GM19328 (cell line): ENCODE data around the gene OR2L13.
"Not testable (repeated sequence)": the region's sequence is repeated elsewhere in the genome, so short reads cannot be mapped to it uniquely, and the experiment has no call there.

Experiments used
- ATAC-seq: cut with Tn5 transposase; IDR thresholded peaks from one replicate; pipeline ENCODE4 v1.9.1; 2021; ENCODE audit warnings: mild to moderate bottlenecking, moderate library complexity; ENCODE audit not compliant: unreplicated experiment

OR2L13 gene, protein sequence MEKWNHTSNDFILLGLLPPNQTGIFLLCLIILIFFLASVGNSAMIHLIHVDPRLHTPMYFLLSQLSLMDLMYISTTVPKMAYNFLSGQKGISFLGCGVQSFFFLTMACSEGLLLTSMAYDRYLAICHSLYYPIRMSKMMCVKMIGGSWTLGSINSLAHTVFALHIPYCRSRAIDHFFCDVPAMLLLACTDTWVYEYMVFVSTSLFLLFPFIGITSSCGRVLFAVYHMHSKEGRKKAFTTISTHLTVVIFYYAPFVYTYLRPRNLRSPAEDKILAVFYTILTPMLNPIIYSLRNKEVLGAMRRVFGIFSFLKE

DNA sequence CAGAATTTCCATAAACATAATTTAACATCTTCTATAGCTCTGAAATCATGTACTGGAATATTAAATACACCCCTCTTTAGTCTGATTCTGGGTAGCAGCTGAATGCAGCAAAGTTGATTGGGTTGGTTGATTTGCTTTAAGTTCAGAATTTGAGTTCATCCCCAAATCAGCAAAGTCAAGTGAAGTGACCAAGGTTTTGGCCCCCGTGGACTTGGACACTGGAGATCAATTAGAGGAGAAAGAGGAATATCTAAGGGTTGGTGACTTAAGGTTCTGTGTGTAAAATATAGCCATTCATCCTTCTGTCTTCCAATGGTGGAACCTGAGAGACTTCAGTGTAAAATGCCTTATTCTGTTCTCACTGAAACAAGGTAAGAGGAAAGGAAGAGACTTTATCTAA, at the start of gene OR2L13:
Gene OR2L13 (plus strand): TSS at position 301 of the 400 bp plus-strand sequence. CDS start 4,192 bp downstream, outside the sequence.
- no peak for ATAC-seq

DNA sequence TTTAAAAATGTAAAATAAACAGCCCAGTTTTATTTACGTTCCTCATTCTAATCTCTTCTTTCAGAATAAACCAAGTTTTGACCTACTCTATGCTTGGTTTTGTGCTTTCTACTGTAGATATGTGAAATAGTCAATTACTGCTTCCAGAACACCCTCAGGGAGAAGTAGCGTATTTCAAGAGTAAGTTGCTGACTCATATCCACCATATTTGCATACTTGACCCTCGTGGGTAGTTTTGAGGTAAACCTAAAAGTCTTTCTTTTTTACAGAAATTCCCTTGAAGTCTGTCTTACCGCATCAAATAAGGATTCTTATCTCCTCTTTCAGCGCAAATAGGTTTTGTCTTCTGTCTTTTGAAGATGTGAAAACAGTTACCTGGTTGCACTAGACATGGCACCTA, 49.8 kb upstream of the OR2L13 start:
- no peak for ATAC-seq

DNA sequence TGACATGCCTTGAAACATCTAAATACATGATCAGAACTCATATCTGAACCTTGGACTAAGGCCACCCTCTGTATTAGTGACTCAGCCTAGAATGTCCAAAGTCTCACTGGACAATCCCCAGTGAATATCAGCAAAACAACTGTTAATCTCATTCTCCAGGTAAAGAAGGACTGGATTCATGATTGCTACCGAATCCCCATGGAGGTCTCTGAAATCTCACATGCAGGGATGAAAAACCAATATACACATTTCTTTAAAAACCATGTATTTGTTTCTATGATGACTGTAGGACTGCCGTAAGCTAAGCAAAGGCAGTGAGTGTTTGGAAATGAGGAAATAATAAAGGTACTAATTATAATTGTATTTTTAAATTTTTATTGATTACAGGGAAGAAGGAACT, 48.4 kb upstream of the OR2L13 start, which contains the start of gene OR2L3:
Gene OR2L3 (plus strand): TSS at position 301 of the 400 bp plus-strand sequence. CDS start 13,846 bp downstream, outside the sequence.
- ATAC-seq = no peak

DNA sequence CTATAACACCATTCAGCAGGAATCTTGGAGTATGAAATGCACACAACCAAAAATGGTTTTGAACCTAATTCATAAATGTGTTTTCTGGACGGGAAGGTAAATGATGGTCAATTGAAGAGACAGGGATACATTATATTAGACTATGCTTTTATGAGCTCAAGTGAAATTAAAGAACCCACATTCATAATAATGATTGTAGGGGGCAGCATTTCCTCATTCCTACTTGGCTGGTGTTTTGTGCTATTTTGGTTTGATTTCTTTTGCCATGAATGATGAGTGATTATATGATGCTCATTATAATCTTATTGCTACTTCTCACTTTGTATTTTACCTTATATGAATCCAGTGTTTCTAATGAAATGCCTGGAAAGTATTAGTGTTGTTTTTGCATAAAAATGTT, 48.0 kb upstream of the OR2L13 start:
- ATAC-seq = no peak

DNA sequence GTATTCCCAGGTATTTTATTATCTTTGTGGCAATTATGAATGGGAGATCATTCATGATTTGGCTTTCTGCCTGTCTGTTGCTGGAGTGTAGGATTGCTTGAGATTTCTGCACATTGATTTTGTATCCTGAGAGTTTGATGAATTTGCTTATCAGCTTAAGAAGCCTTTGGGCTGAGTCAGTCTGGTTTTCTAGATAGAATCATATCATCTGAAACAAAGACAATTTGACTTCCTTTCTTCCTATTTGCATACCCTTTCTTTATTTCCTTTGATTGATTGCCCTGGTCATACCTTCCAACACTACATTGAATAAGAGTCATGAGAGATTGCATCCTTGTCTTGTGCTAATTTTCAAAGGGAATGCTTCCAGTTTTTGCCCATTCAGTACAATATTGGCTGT, 40.3 kb upstream of the OR2L13 start:
- no peak for ATAC-seq

DNA sequence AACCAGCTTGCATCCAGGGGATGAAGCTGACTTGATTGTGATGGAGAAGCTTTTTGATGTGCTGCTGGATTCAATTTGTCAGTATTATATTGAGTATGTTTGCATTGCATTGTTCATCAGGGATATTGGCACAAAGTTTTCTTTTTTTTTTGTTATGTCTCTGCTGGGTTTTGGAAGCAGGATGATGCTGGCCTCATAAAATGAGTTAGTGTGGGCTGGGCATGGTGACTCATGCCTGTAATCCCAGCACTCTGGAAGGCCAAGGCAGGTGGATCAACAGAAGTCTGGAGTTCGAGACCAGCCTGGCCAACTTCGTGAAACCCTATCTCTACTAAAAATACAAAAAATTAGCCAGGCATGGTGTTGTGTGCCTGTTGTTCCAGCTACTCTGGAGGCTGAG, 39.7 kb upstream of the OR2L13 start:
- no peak for ATAC-seq

DNA sequence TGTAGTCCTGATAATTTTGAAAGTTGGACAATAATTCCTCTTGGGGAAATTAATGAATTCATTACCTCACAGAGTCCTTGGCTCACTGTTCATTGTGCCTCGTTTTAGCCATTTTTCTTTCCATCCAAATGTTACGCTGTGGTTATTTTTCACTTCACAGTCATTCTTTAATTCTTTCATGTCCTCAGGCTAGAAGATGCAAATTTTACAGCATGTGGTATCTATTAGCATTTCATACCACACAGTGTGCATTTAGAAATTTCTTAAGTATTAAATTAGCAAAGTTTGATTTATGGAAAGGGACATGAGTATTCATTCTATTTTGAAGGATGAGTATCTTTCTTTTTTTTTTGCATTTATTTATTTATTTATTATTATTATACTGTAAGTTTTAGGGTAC, 29.9 kb upstream of the OR2L13 start:
- ATAC-seq = no peak

DNA sequence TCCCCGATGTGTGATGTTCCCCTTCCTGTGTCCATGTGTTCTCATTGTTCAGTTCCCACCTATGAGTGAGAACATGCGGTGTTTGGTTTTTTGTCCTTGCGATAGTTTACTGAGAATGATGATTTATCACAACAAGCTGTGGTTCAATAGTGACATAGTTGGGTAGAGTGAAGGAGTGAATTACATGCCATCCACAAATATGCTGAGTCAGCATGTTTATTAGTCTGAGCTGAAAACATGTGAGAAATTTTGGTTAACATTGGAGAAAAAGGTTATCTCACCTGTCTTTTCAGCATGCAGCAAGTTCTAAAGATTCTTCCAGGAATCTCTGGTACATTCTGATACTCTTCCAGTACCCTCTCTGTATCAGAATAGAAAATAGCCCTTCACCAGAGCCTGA, 29.4 kb upstream of the OR2L13 start:
- ATAC-seq = no peak

DNA sequence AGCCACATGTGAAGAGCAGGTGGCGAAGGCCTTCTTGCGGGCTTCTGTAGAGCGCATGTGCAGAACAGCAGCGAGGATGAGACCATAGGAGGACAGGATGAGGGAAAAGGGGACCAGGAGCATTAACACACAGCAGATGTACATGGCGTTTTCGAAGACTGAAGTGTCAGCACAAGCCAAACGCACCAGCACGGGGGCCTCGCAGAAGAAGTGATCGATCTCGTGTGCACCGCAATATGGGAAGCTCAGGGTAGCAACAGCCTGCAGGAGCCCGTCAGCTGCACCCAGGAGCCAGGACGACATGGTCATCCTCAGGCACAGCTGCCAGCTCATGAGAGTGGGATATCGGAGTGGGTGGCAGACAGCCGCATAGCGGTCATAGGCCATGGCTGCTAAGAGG, 11.1 kb upstream of the OR2L13 start:
- not testable (repeated sequence) for ATAC-seq

DNA sequence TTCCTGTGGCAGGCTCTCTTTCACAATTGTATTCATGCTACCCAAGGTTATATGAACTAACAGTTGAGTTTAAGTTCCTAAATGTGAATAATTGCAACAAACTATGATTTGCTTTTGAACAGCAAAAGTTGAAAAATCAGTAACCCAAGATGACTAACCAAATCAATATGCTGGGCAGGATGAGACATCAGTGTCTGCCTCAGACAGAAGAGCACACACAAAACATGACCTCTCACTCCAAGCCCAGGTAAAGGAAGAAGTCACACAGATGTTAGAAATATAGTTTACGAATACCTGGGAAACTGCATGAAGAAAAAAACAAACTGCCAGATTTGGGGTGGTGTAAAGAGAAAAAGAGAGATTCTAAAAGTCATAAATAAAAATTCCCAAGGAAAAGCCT, 3.5 kb downstream of the OR2L13 start:
- no peak for ATAC-seq

DNA sequence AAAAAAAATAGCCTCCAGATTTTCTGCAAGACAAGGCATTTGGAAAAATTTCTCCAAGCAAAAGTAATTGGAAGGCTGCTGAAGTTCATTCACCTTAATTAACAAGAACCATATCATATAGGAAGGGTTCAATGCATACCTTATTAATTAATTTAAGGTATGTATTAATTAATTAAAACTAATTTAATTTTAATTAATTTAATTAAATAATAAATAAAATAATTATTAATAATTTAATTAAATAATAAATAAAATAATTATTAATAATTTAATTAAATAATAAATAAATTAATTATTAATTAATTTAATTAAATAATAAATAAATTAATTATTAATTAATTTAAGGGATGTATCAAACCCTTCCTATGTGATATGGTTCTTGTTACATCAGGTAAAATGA, 7.9 kb downstream of the OR2L13 start:
- no peak for ATAC-seq

DNA sequence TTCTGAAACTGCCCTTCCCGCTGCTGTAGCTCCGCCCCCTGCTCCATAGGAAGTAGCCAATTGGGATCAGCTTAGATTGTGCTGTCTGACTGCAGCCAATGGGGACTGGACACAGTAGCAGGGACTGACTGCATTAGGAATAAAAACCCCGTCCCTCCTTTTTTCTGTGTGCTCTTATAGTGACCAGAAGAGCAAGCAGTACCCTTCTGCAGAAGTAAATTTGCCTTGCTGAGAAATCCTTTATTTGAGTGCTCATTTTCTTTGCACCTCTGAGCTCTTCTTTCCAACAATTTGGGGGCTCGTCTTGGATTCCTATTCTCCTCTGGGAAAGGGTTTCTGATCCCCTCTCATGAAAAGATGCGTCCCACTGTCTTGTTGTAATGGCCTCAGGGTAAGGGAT, 16.2 kb downstream of the OR2L13 start:
- ATAC-seq = no peak

DNA sequence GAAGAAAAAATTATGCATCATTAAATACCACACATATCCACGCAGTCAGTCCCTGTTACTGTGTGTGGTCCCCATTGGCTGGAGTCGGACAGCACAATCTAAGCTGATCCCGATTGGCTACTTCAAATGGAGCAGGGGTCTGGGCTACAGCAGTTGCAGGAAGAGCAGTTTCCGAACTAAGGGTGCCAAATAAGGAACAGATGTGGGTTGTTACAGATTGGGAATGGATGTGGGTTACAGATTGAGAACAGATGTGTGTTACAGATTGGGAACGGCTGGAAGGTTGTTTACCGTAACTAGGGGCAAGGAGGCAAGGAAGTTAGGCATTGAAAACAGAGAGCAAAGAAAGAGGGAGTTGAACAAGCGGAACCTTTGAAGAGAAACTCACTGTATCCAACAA, 19.9 kb downstream of the OR2L13 start:
- no peak for ATAC-seq

DNA sequence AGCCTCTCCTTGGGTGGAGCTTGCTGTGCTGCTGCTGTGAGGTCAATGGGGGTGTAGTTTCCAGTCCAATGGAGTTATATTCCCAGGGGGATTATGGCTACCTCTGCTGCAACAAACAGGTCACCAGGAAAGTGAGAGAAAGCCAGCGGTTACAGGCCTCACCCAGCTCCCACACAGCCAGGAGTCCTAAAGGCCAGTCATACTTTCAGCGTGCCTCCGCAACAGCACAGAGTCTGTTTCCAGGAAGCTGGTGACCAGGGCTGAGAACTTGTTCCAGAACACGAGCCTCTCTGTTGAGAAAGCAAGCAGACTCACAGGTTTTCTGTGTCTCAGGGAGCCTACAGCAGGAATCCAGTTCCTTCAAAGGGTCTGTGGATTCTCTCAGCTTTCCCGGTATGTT, 32.7 kb downstream of the OR2L13 start:
- no peak for ATAC-seq

DNA sequence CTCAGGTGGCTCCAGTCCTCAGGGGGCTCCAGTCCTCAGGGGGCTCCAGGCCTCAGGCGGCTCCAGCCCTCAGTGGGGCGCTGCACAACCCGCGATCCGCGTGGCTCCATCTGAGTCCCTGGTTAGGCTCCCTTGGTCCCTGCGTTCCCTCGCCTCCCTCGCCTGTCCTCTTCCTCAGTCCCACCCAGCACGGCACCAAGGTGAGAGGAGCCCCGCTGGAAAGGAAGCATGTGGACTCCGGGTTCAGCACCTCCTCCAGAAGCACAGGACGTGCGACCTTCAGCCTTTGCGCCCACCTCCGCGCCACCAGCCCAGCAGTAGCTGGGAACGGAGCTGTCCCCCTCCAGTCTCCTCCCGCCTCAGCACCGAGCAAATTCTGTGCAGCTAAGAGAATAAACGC, 41.8 kb downstream of the OR2L13 start:
- no peak for ATAC-seq

DNA sequence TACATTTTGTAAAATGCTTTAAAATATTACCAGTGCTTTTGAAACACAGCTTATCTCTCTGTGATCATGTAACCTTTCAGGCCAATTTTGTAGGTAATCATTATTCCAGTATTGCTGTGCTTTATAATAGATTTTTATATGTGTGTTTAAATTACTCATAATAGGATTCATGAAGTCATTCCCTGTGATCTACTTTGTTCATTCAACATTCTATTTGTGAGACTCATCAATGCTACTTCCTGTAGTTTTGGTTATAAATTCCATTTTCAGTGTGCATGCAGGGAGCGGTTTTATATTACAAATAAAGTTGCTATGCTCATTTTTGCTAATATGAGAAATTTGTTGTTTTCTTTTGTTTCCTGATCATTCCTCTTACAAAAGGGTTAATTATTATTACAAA, 45.9 kb downstream of the OR2L13 start:
- ATAC-seq = no peak

DNA sequence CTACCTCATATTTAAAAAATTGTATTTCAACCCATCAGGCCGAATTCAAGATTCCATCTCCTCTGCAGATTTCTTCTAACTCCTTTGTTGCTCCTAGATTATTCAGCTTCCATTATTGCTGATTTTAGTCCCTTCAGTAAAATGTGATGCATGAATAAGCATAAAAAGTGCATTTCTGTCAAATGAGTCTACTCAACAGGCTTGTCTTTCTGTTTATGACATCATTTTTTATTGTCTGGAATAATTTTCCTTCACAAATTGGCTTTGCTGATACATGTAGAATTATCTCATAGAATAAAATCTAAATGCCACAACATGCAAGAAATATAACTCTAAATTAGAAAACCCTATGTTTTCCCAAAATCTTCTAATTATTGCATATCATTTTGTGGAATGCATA, 48.3 kb downstream of the OR2L13 start:
- no peak for ATAC-seq

DNA sequence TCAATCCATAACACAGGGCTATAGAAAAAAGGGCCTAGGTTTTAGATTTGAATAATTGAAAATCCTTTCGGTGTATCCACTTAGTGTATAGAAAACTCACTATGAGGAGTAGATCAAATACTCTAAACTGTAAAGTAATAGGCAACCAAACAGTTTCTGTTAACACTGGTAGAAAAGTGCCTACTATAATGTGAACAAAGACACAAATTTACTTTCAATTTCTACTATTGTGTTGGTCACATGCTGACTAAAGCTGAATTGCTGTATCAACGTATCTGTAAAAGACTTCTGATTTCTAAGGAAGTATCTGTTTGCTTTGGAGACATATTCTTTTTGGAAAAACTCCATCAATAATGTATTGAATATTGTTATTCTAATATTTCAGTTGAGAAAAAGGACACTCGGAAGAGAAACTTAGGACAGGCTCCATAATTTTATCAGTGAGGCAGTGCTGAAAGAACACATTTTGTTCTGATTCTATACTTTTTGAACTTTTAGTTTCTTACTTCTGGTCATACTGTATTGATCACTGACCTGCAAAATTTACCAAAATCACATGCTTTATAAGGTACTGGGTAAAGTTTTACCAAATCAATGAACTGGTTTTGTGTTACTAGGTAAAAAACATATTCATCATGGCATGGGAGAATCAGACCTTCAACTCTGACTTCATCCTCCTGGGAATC, 49.7 kb downstream of the OR2L13 start, which contains the start of gene OR2M5:
Gene OR2M5 (plus strand): TSS at position 636 of the 686 bp plus-strand sequence. CDS start 0 bp downstream, at position 636.
- ATAC-seq = no peak
